Aorta (tissue), 5 donors: ENCODE measurements around the gene MAN1B1. TPM values are rescaled to one million over a fixed set of nuclear protein-coding genes. Genes with fewer than 3 reads are reported as not detected.

Source experiments
- ATAC-seq: fragments of 200-7000 bp; cut with Tn5 transposase; one replicate; pipeline ENCODE4 v1.9.1; 2022; ENCODE audit warnings: moderate library complexity; ENCODE audit not compliant: low FRiP score
- DNase-seq, 2 donors: peaks; one replicate each; pipeline ENCODE4 v3.0.0-alpha.2; 2020
- H3K27ac ChIP-seq, 2 donors: one replicate each; pipeline ENCODE4 v1.5.1; 2013; ENCODE audit warnings: low read length in 2 of 2, mild to moderate bottlenecking in 2 of 2, moderate library complexity in 2 of 2, control low read depth in 1 of 2, inconsistent platforms in 1 of 2, low read depth in 1 of 2
- H3K27me3 ChIP-seq, 2 donors: one replicate each; pipeline ENCODE4 v1.6.1; 2013; ENCODE audit warnings: control low read depth in 1 of 2, low read length in 1 of 2, mild to moderate bottlenecking in 1 of 2, moderate library complexity in 1 of 2; ENCODE audit not compliant: insufficient read depth in 2 of 2, control insufficient read depth in 1 of 2
- H3K36me3 ChIP-seq, 2 donors: one replicate each; pipeline ENCODE4 v1.6.1; 2013; ENCODE audit warnings: control low read depth in 1 of 2, low read length in 1 of 2, mild to moderate bottlenecking in 1 of 2; ENCODE audit not compliant: insufficient read depth in 2 of 2, control insufficient read depth in 1 of 2
- H3K4me1 ChIP-seq, 2 donors: one replicate each; pipeline ENCODE4 v1.6.1; 2013; ENCODE audit warnings: low read length in 2 of 2, control low read depth in 1 of 2, mild to moderate bottlenecking in 1 of 2, moderate library complexity in 1 of 2; ENCODE audit not compliant: insufficient read depth in 2 of 2, control insufficient read depth in 1 of 2
- H3K4me3 ChIP-seq, 2 donors: one replicate each; pipeline ENCODE4 v1.5.1; 2013; ENCODE audit warnings: low read length in 2 of 2, control low read depth in 1 of 2, mild to moderate bottlenecking in 1 of 2
- H3K9me3 ChIP-seq: one replicate; pipeline ENCODE4 v1.6.1; 2013; ENCODE audit warnings: mild to moderate bottlenecking, low read length; ENCODE audit not compliant: control insufficient read depth
- WGBS, 2 donors: extraction: QIAGEN DNeasy Blood & Tissue Kit; methylation state at CpG; one replicate each; pipeline ENCODE4 v1.1.7; 2013; 5-methylcytosine and 5-hydroxymethylcytosine counted together
- intact Hi-C, 2 donors: fragments of 100-400 bp; cut with DNase I; formaldehyde crosslinking; loops; one replicate each; pipeline versions ENCODE4 v1.14.2 to v1.15.0; 2022
- long read RNA-seq, 2 donors: library from polyadenylated mRNA; unstranded; transcript quantifications; one replicate each; pipeline ENCODE4 v2.0.0, GENCODE V29; 2020 to 2021
- polyA plus RNA-seq, 2 donors: library from polyadenylated mRNA; stranded (reverse); fragments of 200-250 nt; gene quantifications; one replicate each; pipeline ENCODE4 v1.2.3, GENCODE V29; 2013
- total RNA-seq, 2 donors: library from RNA; stranded (reverse); fragmentation: NEBNext Ultra II Directional; extraction: Animal tissue kit (Norgen Biotek cat#: 25700); gene quantifications; one replicate each; pipeline ENCODE4 v1.2.1, GENCODE V29; 2021
- donor health status: healthy with polysubstance abuse.
- donor health status: Bipolar disorder and iron deficiency.
- donor health status: DM: no; HTN: no; CAD: no.
- donor health status: DM: no; HTN: no; CAD: no.
- donor health status: DM: yes; HTN: yes; CAD: no.

Gene MAN1B1
- total RNA-seq (10 to 100 TPM; 28.4 to 52.2 TPM), polyA plus RNA-seq (100 to 1,000 TPM in 1 of 2 donors, 10 to 100 TPM in 1; 21.2 to 104 TPM)
- long read RNA-seq, donor 1, full-length matches to known transcripts = 176 of 221 reads
- long read RNA-seq, donor 1, partial matches to known transcripts = 33 of 221 reads
- long read RNA-seq, donor 1, other reads (novel, unspliced or antisense) = 12 of 221 reads
- long read RNA-seq, donor 2, full-length matches to known transcripts = 37 of 51 reads
- long read RNA-seq, donor 2, partial matches to known transcripts = 7 of 51 reads
- long read RNA-seq, donor 2, other reads (novel, unspliced or antisense) = 7 of 51 reads

DNA sequence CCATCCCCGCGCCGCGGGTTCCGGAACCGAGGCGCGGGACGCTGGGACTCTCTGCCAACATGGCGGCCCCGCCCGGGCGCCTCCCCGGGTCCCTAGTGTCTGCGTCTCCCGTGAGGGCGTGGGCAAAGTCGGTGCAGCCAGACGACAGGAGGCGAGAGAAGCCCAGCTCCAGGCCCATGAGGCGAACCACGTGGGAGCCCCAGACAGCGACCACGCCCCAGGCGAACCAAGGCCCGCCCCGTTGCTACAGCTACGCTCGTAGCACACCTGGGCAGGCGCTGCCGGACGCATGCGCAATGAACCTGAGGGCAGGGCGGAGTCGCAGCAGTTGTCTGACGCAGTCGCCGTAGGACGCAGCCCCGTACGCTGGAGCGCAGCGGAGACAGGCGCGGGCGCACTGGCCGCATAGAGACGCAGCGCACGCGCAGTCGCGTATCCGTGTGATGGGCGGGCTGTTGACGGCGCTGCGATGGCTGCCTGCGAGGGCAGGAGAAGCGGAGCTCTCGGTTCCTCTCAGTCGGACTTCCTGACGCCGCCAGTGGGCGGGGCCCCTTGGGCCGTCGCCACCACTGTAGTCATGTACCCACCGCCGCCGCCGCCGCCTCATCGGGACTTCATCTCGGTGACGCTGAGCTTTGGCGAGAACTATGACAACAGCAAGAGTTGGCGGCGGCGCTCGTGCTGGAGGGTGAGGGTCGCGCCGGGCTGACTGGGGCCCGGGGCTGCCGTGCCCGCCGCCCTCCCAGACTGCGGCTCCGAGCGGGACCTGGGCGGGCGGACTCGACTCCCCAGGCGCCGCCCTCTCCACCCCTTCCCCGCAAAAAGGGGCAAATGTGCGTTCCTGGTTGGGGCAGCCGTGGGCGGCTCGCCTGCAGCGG lies at the start of gene MAN1B1:
MAN1B1 (plus strand) TSS at position 455 of the 878 bp plus-strand sequence; CDS start at position 470, 15 bp downstream.
- WGBS, 2 donors = 0% methylated on average over 90 to 101 of the region's 101 CpGs
- H3K4me3 ChIP-seq = peak within 1 kb of the TSS; percentile 51 to 55
- H3K4me1 ChIP-seq = no peaks in the 10 kb centered on the region
- intact Hi-C loops = no loop called here
- H3K9me3 ChIP-seq = no peaks in the 10 kb centered on the region
- peak within 1 kb of the TSS; percentile 14 to 80 for H3K27ac ChIP-seq
- no peaks in the 10 kb centered on the region for H3K36me3 ChIP-seq
- H3K27me3 ChIP-seq = no peaks in the 10 kb centered on the region
- DNase-seq (peak; percentile 99), ATAC-seq (peak; percentile 96)

DNA sequence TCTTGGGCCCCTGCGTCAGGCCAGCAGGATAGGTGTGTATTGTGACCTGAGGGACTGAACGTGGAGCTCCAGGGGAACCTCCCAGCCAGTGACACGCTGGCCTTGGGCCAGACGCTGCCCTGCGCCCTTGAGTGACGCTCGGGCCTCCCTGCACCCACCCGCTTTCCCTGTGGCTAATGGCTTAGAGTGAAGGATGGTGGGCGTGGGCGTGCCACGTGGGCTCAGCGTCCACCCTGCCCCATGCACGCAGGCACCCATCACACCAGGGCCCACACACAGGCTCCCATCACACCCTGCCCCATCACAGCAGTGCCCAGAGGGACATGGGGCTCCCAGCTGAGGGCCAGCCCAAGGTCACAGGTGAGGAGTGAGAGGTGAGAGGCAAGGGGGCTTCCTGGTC lies 49.8 kb upstream of the MAN1B1 start:
- Histone ChIP-seq H3K4me3 (no peak overlapping the region), H3K9me3 (no peaks in the 10 kb centered on the region), H3K27me3 (no peaks in the 10 kb centered on the region), H3K4me1 (no peaks in the 10 kb centered on the region), H3K36me3 (no peaks in the 10 kb centered on the region), H3K27ac (no peak overlapping the region)
- intact Hi-C loops = no loop called here
- ATAC-seq (no peak), DNase-seq (no peak)
- 72 to 84% methylated on average over 13 of the region's 13 CpGs for WGBS, 2 donors

DNA sequence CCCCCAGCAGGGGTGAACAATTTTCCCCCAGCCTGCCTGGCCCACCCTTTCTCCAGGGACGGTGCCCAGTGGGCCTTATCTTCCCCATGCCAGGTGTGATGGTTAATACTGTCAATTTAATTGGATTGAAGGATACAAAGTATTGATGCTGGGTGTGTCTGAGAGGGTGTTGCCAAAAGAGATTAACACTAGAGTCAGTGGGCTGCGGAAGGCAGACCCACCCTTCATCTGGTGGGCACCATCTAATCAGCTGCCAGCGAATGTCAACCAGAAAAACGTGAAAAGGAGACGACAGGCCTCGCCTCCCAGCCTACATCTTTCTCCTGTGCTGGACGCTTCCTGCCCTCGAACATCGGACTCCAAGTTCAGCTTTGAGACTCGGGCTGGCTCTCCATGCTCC lies 49.3 kb upstream of the MAN1B1 start:
- intact Hi-C loops = no loop called here
- Histone ChIP-seq H3K4me3 (no peak overlapping the region), H3K9me3 (no peaks in the 10 kb centered on the region), H3K27me3 (no peaks in the 10 kb centered on the region), H3K27ac (no peak overlapping the region), H3K4me1 (no peaks in the 10 kb centered on the region), H3K36me3 (no peaks in the 10 kb centered on the region)
- WGBS, 2 donors = 84 to 85% methylated on average over 10 of the region's 10 CpGs
- no peak for DNase-seq
- no peak for ATAC-seq

DNA sequence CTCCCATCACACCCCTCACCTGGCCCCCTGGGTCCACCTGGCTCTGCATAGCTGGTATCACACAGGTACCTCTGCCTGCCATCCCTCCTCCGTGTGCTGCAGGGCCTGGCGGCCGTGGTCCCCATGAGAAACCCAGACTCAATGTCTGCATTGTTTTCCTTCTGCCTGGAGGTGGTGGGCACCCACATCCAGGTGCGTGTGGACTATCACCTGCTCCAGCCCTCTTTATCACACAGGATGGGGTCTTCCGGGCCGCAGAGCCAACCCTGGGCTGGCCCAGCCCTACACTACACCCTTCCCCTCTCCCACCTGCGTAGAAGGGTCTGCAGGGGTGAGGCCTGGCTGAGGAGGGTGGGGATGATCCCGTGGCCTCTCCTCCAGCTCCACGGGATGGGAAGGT lies 47.9 kb upstream of the MAN1B1 start:
- no peaks in the 10 kb centered on the region for H3K36me3 ChIP-seq
- intact Hi-C loops = no loop called here
- WGBS, 2 donors = 87 to 93% methylated on average over 9 of the region's 9 CpGs

DNA sequence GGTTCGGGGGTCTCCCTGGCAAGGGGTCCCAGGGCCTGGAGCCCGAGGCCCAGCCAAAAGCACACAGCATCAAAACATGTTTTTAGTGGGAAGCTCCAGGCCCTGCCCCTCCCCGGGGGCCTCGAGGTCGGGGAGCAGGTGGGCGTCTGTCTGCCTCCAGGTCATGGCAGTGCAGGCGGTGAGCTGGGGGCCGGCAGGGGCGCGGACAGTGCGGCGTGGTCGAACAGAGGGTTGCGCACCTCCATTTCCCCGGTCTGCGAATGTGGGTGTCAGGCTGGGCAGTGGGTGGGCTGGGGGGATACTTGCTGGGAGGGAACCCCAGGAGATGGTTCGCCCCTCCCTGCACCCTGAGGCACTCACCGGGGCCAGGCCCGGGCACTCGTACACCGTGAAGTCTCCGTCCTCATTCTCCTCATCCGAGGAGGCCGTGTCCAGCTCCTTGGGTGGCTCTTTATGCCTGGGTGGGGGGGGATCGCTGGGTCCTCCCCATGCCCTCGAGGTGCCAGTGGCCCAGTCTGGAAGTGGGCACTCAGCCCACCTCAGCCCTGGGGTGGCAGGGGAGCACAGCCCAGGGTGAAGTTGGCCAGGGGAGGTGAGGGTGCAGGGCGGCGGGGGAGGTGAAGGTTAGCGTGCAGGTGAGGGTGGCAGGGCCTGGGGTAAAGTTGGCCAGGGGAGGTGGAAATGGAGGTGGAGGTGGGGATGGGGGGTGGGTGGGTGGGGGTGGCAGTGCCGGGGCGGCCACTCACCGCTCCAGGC lies 47.0 kb upstream of the MAN1B1 start:
- ATAC-seq = no peak
- H3K4me3 ChIP-seq = no peak overlapping the region
- no peaks in the 10 kb centered on the region for H3K4me1 ChIP-seq
- no peaks in the 10 kb centered on the region for H3K36me3 ChIP-seq
- 90 to 92% methylated on average over 30 to 32 of the region's 32 CpGs for WGBS, 2 donors
- intact Hi-C loops = no loop called here
- no peak overlapping the region for H3K27ac ChIP-seq
- no peaks in the 10 kb centered on the region for H3K9me3 ChIP-seq
- no peaks in the 10 kb centered on the region for H3K27me3 ChIP-seq
- no peak for DNase-seq

More for the DNA sequence above, 47.9 kb upstream of the MAN1B1 start:
- Histone ChIP-seq H3K27me3 (no peaks in the 10 kb centered on the region), H3K4me3 (no peak overlapping the region), H3K4me1 (no peaks in the 10 kb centered on the region), H3K27ac (no peak overlapping the region), H3K9me3 (no peaks in the 10 kb centered on the region)
- ATAC-seq (no peak), DNase-seq (no peak)

DNA sequence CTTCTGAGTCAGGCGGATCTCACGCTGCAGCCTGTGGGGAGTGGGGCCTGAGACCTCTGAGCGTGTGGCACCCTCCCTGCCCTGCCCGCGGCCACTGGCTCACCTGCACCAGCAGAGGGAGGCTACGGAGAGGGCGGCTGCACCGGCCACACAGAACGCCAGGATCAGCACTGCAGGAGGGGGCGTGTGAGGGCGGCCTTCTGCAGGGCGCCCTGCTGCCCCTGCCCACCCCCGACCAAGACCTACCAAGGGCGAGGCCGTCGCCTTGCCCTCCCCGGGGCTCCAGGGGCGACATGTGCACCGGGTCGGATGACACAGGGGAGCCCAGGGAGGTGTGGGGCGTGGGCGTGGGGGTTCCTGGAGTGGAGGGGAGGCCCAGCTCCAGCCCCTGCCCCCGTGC lies 46.2 kb upstream of the MAN1B1 start:
- intact Hi-C loops = no loop called here
- H3K4me3 ChIP-seq = no peak overlapping the region
- DNase-seq (no peak), ATAC-seq (no peak)
- 89% methylated on average over 23 of the region's 23 CpGs for WGBS, 2 donors
- no peaks in the 10 kb centered on the region for H3K36me3 ChIP-seq
- no peaks in the 10 kb centered on the region for H3K27me3 ChIP-seq
- H3K4me1 ChIP-seq = no peaks in the 10 kb centered on the region
- H3K27ac ChIP-seq = no peak overlapping the region
- no peaks in the 10 kb centered on the region for H3K9me3 ChIP-seq

DNA sequence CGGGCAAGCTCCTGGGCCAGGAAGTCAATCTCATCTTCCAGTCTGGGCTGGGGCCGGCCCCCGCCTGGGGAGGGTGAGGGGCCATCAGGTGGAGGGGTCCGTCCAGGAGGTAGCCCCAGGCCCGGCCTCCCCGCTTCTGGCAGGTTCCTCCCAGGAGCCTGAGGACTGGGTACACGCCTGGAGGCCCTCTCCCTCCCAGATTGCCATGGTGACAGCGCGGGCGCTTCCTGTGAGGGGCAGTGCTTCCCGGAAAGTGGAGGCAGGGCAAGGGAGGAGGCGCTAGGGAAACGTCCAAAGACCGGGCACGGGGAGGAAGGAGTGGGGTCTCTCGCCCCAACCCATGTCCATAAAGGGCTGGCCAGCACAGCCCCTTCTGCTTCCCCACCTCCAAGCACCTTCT lies 45.7 kb upstream of the MAN1B1 start:
- H3K27ac ChIP-seq = no peak overlapping the region
- H3K4me1 ChIP-seq = no peaks in the 10 kb centered on the region
- WGBS, 2 donors = 71 to 72% methylated on average over 16 of the region's 16 CpGs
- H3K36me3 ChIP-seq = no peaks in the 10 kb centered on the region
- no peaks in the 10 kb centered on the region for H3K9me3 ChIP-seq
- no peaks in the 10 kb centered on the region for H3K27me3 ChIP-seq
- DNase-seq (no peak), ATAC-seq (no peak)
- no peak overlapping the region for H3K4me3 ChIP-seq
- intact Hi-C loops = no loop called here

DNA sequence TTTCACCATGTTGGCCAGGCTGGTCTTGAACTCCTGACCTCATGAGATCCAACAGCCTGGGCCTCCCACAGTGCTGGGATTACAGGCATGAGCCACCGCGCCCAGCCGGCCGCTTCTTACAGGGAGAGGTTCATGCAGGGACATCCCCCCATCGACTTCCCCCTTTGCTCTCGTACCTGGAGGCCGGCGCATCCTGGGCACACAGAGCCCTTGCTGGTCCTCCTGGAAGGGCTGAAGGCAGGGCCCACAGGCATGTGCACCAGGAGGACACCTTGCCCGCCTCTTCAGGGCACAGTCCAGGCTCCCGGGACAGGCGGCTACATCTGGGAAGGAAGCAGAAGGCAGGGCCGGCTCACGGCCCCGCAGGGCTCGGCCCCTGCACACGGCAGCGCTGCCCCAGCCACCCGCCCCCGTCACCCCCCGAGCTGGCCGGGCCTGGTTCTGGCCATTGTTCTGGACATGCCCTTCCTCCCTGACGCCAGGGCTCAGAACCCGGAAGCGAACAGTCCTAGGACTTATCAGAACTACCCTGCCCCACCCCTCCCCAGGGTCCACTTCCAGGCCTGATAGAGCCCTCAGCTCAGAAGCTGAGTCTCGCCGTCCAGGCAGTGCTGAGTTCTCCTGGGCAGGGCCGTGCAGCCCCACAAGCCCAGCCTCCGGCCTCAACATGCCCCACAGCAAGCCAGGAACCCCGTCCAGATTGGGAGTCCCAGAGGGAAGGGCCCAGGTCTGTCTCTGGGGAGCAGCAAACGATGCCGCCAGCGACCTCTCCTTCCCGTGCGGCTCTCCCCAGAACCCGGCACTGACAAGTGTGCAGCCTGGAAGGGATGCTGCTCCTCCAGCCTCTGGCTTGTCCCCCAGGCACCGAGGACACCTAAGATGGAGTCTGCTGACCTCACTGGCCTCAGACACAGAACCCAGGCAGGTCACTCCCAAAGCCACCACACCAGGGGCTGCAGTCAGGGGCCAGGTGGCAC lies 43.7 kb upstream of the MAN1B1 start:
- WGBS, 2 donors = 86 to 87% methylated on average over 33 to 36 of the region's 36 CpGs
- ATAC-seq = peak; percentile 36
- Histone ChIP-seq H3K27me3 (no peaks in the 10 kb centered on the region), H3K4me3 (no peak overlapping the region), H3K9me3 (no peaks in the 10 kb centered on the region), H3K4me1 (no peaks in the 10 kb centered on the region), H3K36me3 (no peaks in the 10 kb centered on the region), H3K27ac (no peak overlapping the region)
- intact Hi-C loops = no loop called here
- no peak for DNase-seq
